GM23248 (cell line): ENCODE results near the gene SSB. TPM values are rescaled to one million over a fixed set of nuclear protein-coding genes. Genes with fewer than 3 reads are reported as not detected.

ENCODE experiments used
- DNase-seq: peaks from one replicate; pipeline ENCODE4 v3.0.0-alpha.2; 2015
- H2AFZ ChIP-seq: fragments of 200-600 bp; sonication (generic); 2 replicates; pipeline ENCODE4 v1.6.1; 2016; ENCODE audit warnings: antibody characterized with exemption
- H3F3A ChIP-seq: fragments of 200-600 bp; sonication (generic); 2 replicates; pipeline ENCODE4 v1.6.1; 2016; ENCODE audit warnings: mild to moderate bottlenecking, antibody characterized with exemption, mixed run types; ENCODE audit not compliant: insufficient read depth
- H3K27ac ChIP-seq: fragments of 200-600 bp; sonication (generic); 2 replicates; pipeline ENCODE4 v1.5.1; 2016; ENCODE audit warnings: mild to moderate bottlenecking
- H3K27me3 ChIP-seq: fragments of 200-600 bp; sonication (generic); replicated peaks from 2 replicates; pipeline ENCODE4 v1.6.1; 2016; ENCODE audit warnings: mild to moderate bottlenecking; ENCODE audit not compliant: insufficient read depth
- H3K36me3 ChIP-seq: fragments of 200-600 bp; sonication (generic); 2 replicates; pipeline ENCODE4 v1.6.1; 2016; ENCODE audit warnings: low read depth, mild to moderate bottlenecking
- H3K4me1 ChIP-seq: fragments of 200-600 bp; sonication (generic); 2 replicates; pipeline ENCODE4 v1.6.1; 2016; ENCODE audit warnings: mild to moderate bottlenecking; ENCODE audit not compliant: insufficient read depth
- H3K4me2 ChIP-seq: fragments of 200-600 bp; sonication (generic); one replicate; pipeline ENCODE4 v1.6.1; 2016; ENCODE audit warnings: mild to moderate bottlenecking; ENCODE audit not compliant: unreplicated experiment
- H3K4me3 ChIP-seq: fragments of 200-600 bp; sonication (generic); 2 replicates; pipeline ENCODE4 v1.5.1; 2016; ENCODE audit warnings: mild to moderate bottlenecking
- H3K79me2 ChIP-seq: fragments of 200-600 bp; sonication (generic); 2 replicates; pipeline ENCODE4 v1.6.1; 2016; ENCODE audit warnings: mild to moderate bottlenecking; ENCODE audit not compliant: insufficient read depth
- H3K9ac ChIP-seq: fragments of 200-600 bp; sonication (generic); 2 replicates; pipeline ENCODE4 v1.6.1; 2016; ENCODE audit warnings: mild to moderate bottlenecking
- H3K9me2 ChIP-seq: fragments of 200-600 bp; sonication (generic); 2 replicates; pipeline ENCODE4 v1.6.1; 2016; ENCODE audit warnings: mixed run types, mild to moderate bottlenecking, moderate library complexity; ENCODE audit not compliant: insufficient read depth
- H3K9me3 ChIP-seq: fragments of 200-600 bp; sonication (generic); one replicate; pipeline ENCODE4 v1.6.1; 2017; ENCODE audit warnings: low read depth
- H4K20me1 ChIP-seq: fragments of 200-600 bp; sonication (generic); 2 replicates; pipeline ENCODE4 v1.6.0; 2016; ENCODE audit not compliant: insufficient read depth
- EZH2 ChIP-seq: fragments of 200-600 bp; sonication (generic); IDR thresholded peaks from 2 replicates; pipeline ENCODE4 v1.6.1; 2018; ENCODE audit warnings: antibody characterized with exemption, mild to moderate bottlenecking; ENCODE audit not compliant: insufficient read depth, poor library complexity, severe bottlenecking
- EZH2phosphoT487 ChIP-seq: fragments of 200-600 bp; sonication (generic); IDR thresholded peaks from 2 replicates; pipeline ENCODE4 v1.6.1; 2018; ENCODE audit warnings: antibody characterized with exemption, moderate library complexity, mild to moderate bottlenecking, low read depth; ENCODE audit not compliant: insufficient read depth
- WGBS, 2 experiments: methylation state at CpG; one replicate each; pipeline ENCODE4 v1.1.6; 2015 to 2017; ENCODE audit warnings: low lambda C conversion rate in 2 of 2, low coverage in 1 of 2; ENCODE audit errors: missing lambda C conversion rate in 2 of 2; 5-methylcytosine and 5-hydroxymethylcytosine counted together
- in situ Hi-C: fragments of 300-500 bp; cut with MboI; formaldehyde crosslinking; loops from 2 replicates; pipeline ENCODE4 v1.15.0; 2020
- polyA plus RNA-seq: library from polyadenylated mRNA; unstranded; fragments of >200 nt; fragmentation: Nextera tagmentation; extraction: Ambion mirVana; gene quantifications from 2 replicates; pipeline ENCODE4 v1.2.1, GENCODE V29; 2016
- total RNA-seq: library from RNA; depleted of rRNA; stranded (reverse); fragments of >200 nt; shearing (Covaris generic); gene quantifications from 2 replicates; pipeline ENCODE4 v1.2.3, GENCODE V29; 2014

The SSB gene
- total and polyA plus RNA-seq, 2 experiments from 2014 or later = 80.4 to 204 TPM

DNA sequence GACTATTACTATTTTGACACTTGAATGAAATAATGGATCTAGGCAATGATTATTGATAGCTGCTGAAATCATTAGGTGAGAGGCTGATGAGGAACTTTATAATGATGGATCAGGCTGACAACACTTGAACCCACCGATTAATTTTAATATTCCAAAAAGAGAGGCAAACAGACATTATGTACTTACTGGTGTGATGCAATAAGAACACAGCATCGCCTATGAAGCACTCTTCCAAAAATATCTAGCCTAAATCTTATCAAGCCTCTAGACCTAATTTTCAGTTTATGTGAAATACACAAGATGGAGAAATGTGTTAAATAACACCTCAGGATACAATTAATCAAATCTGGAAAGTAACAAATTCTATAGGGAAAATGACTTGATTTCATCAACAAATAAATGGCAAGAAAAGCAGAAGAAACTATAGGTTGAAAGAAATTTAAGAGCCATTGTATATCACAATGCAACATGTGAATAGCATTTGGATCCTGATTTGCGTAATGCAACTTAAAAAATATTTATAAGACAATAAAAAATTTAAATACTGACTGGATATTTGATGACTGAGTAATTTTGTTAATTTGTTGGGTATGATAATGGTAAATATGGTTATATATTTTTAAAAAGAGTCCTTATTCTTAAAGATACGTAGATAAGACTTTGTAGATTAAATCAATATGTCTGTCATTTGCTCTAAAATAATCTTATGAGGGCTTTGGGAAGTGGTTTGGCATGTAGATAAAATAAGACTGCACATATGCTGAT, 17.2 kb upstream of the SSB start:
- H3K9ac ChIP-seq = no peak overlapping the region
- TF ChIP-seq EZH2phosphoT487 (no peak), EZH2 (no peak)
- H4K20me1 ChIP-seq = no peaks in the 10 kb centered on the region
- WGBS, 2 experiments = 72 to 77% methylated on average over 4 of the region's 4 CpGs
- H3K36me3 ChIP-seq = no peaks in the 10 kb centered on the region
- H3K4me3 ChIP-seq = no peak overlapping the region
- H3K27me3 ChIP-seq = no peaks in the 10 kb centered on the region
- H3K9me2 ChIP-seq = no peaks in the 10 kb centered on the region
- in situ Hi-C loops = no loop called here
- H3K79me2 ChIP-seq = no peaks in the 10 kb centered on the region
- H3K9me3 ChIP-seq = no peaks in the 10 kb centered on the region
- H2AFZ ChIP-seq = no peak overlapping the region; the same call in 1 of the 2 replicates
- DNase-seq = no peak
- H3K27ac ChIP-seq = no peak overlapping the region
- H3F3A ChIP-seq = no peaks in the 10 kb centered on the region
- no peaks in the 10 kb centered on the region for H3K4me1 ChIP-seq
- no peak overlapping the region for H3K4me2 ChIP-seq

DNA sequence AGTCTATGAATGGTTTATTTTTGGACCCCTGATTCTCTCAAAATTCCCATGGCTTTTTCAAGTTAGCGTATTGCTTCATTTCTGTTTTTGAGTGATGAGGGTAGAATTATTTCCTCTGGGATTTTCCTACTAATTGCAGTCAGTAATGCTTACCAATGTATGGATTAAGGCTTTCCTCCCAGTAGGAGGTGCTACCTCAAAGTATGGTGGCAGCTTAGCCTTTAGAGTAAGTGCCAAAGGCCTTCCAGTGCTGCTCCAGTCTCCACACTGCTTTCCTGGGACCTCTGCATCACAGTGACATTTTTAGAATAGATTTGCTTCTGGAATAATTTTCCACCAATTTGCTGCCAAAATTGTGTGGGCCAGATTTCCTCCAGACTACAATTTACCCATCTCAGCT, 16.2 kb upstream of the SSB start:
- no peaks in the 10 kb centered on the region for H4K20me1 ChIP-seq
- no peaks in the 10 kb centered on the region for H3F3A ChIP-seq
- WGBS, 2 experiments = 30 to 40% methylated on average over 1 of the region's 1 CpG
- H2AFZ ChIP-seq = no peak overlapping the region
- H3K9ac ChIP-seq = no peak overlapping the region
- no peaks in the 10 kb centered on the region for H3K9me3 ChIP-seq
- H3K27ac ChIP-seq = no peak overlapping the region
- in situ Hi-C loops = no loop called here
- H3K4me3 ChIP-seq = no peak overlapping the region
- H3K36me3 ChIP-seq = no peaks in the 10 kb centered on the region
- H3K4me2 ChIP-seq = no peak overlapping the region
- TF ChIP-seq EZH2 (no peak), EZH2phosphoT487 (no peak)
- no peaks in the 10 kb centered on the region for H3K9me2 ChIP-seq
- no peak for DNase-seq
- H3K27me3 ChIP-seq = no peaks in the 10 kb centered on the region
- no peaks in the 10 kb centered on the region for H3K79me2 ChIP-seq
- H3K4me1 ChIP-seq = no peaks in the 10 kb centered on the region

DNA sequence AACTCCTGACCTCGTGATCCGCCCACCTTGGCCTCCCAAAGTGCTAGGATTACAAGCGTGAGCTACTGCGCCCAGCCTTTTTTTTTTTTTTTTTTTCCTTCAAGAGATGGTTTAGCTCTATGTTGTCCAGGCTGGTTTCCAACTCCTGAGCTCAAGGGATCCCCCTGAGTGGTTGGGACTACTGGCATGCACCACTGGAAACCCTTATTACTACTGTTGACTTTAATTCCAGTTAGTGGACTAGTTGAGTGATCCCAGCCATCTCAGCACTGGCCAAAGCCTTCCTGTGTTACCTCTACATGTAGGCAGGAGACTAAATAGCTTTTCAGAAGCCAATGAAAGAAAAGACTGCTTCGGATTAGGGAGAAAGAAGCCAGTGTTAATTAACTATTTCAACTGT, 8.1 kb upstream of the SSB start:
- 65 to 66% methylated on average over 5 of the region's 5 CpGs for WGBS, 2 experiments

DNA sequence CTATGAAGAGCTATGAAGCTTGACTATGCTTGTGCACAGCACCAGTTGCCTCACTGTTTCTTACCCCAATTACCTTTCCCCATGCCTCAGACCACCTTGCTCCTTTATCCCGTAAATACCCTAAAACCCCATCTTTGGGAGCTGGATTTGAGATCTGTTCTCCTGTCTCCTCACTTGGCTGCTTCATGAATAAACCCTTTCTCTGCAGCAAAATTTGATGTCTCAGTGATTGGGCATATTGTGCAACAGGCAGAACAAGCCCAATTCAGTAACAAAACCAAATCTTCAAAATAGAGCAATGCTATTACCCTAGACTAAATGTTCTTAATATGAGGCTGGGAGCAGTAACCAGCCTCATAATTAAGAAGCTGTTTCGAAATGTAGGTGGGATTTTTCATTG, 3.5 kb upstream of the SSB start:
- H3F3A ChIP-seq = no peaks in the 10 kb centered on the region
- no peak overlapping the region for H2AFZ ChIP-seq
- no peak for TF ChIP-seq EZH2phosphoT487
- TF ChIP-seq EZH2 = no peak
- no peak overlapping the region for H3K4me3 ChIP-seq
- H3K36me3 ChIP-seq = no peaks in the 10 kb centered on the region
- 53 to 54% methylated on average over 2 of the region's 2 CpGs for WGBS, 2 experiments
- H3K79me2 ChIP-seq = peaks cover 13% of the 10 kb centered on the region
- no peak for DNase-seq
- no peak overlapping the region for H3K27ac ChIP-seq
- H3K4me1 ChIP-seq = 0 out of 2 replicates have a peak, but pooled peaks cover 4% of the 10 kb centered on the region
- H3K9me2 ChIP-seq = no peaks in the 10 kb centered on the region
- H3K9me3 ChIP-seq = no peaks in the 10 kb centered on the region
- in situ Hi-C loops = no loop called here
- H3K4me2 ChIP-seq = no peak overlapping the region
- no peaks in the 10 kb centered on the region for H3K27me3 ChIP-seq
- no peaks in the 10 kb centered on the region for H4K20me1 ChIP-seq
- no peak overlapping the region for H3K9ac ChIP-seq

More for the DNA sequence above, 8.1 kb upstream of the SSB start:
- Histone ChIP-seq H3F3A (no peaks in the 10 kb centered on the region), H3K79me2 (no peaks in the 10 kb centered on the region), H3K4me1 (no peaks in the 10 kb centered on the region), H2AFZ (no peak overlapping the region), H3K27me3 (no peaks in the 10 kb centered on the region), H3K27ac (no peak overlapping the region), H4K20me1 (no peaks in the 10 kb centered on the region), H3K9me2 (no peaks in the 10 kb centered on the region), H3K4me3 (no peak overlapping the region), H3K9me3 (no peaks in the 10 kb centered on the region), H3K9ac (no peak overlapping the region), H3K4me2 (no peak overlapping the region), H3K36me3 (no peaks in the 10 kb centered on the region)
- in situ Hi-C loops = no loop called here
- DNase-seq = no peak
- no peak for TF ChIP-seq EZH2
- TF ChIP-seq EZH2phosphoT487 = no peak
